Measurements from ENCODE around the gene TAF6. TPM values are rescaled to one million over a fixed set of nuclear protein-coding genes. Genes with fewer than 3 reads are reported as not detected.

Gene TAF6
- total and polyA plus RNA-seq, 5 donors from 2014 or later, result 17.9 to 47.1 (median 23.2) TPM

- Mint-ChIP-seq H3K36me3 (no peaks in the 10 kb centered on the region), H3K9me3 (no peaks in the 10 kb centered on the region), H3K27me3 (no peaks in the 10 kb centered on the region), H3K27ac (peak overlapping the region; percentile 99 to 100 (median 99)), H3K4me1 (peaks cover 0 to 42% (median 23%) of the 10 kb centered on the region in 4 donors), H3K4me3 (peak overlapping the region; percentile 97 to 100 (median 99))
- DNase-seq (no peak), ATAC-seq (ENCODE audit: low read depth in 2 of 2) (no peak)
- Histone ChIP-seq H3K9me3 (ENCODE audit: control insufficient read depth in 2 of 2, low read length in 2 of 2) (no peaks in the 10 kb centered on the region), H3K4me3 (ENCODE audit: low read depth, low read length) (peak overlapping the region; percentile 84), H3K4me1 (ENCODE audit: control insufficient read depth, insufficient read depth, low read length, poor library complexity, severe bottlenecking) (peaks cover 37% of the 10 kb centered on the region), H3K27ac (ENCODE audit: insufficient read depth, low read length, poor library complexity, severe bottlenecking) (peak overlapping the region; percentile 97), H3K36me3 (ENCODE audit: control insufficient read depth, insufficient read depth, low read length) (peaks cover 5% of the 10 kb centered on the region), H3K27me3 (ENCODE audit: control insufficient read depth, insufficient read depth, low read length) (no peaks in the 10 kb centered on the region)
These were observed 7.2 kb upstream of the TAF6 start for GRCh38 chr7:100126239-100126930.

- no peak overlapping the region for H3K27ac ChIP-seq (ENCODE audit: insufficient read depth, low read length, poor library complexity, severe bottlenecking)
These were observed 5.4 kb upstream of the TAF6 start for GRCh38 chr7:100124301-100125230.

GRCh38 chr7:100122568-100122967 lies 3.4 kb upstream of the TAF6 start:
- Mint-ChIP-seq H3K4me1 (peaks cover 0 to 54% (median 28%) of the 10 kb centered on the region in 4 donors), H3K9me3 (no peaks in the 10 kb centered on the region), H3K27ac (peak overlapping the region in 2 of 3 donors; percentile 52 to 82), H3K36me3 (no peaks in the 10 kb centered on the region), H3K4me3 (peak overlapping the region in 2 of 4 donors; percentile 58 to 59), H3K27me3 (peaks cover 5% of the 10 kb centered on the region)
- peaks cover 5% of the 10 kb centered on the region for H3K36me3 ChIP-seq (ENCODE audit: control insufficient read depth, insufficient read depth, low read length)
- no peak overlapping the region for H3K27ac ChIP-seq (ENCODE audit: insufficient read depth, low read length, poor library complexity, severe bottlenecking)
- H3K4me3 ChIP-seq (ENCODE audit: low read depth, low read length), result no peak overlapping the region
- H3K4me1 ChIP-seq (ENCODE audit: control insufficient read depth, insufficient read depth, low read length, poor library complexity, severe bottlenecking), result peaks cover 46% of the 10 kb centered on the region
- ATAC-seq (ENCODE audit: low read depth in 2 of 2) (no peak), DNase-seq (no peak)
- no peaks in the 10 kb centered on the region for H3K27me3 ChIP-seq (ENCODE audit: control insufficient read depth, insufficient read depth, low read length)
- no peaks in the 10 kb centered on the region for H3K9me3 ChIP-seq (ENCODE audit: control insufficient read depth in 2 of 2, low read length in 2 of 2)

More at GRCh38 chr7:100124301-100125230, 5.4 kb upstream of the TAF6 start:
- H3K9me3 Mint-ChIP-seq, result no peaks in the 10 kb centered on the region
- no peak overlapping the region for H3K4me3 ChIP-seq (ENCODE audit: low read depth, low read length)
- H3K36me3 ChIP-seq (ENCODE audit: control insufficient read depth, insufficient read depth, low read length), result peaks cover 5% of the 10 kb centered on the region
- DNase-seq (no peak), ATAC-seq (ENCODE audit: low read depth in 2 of 2) (no peak)
- H3K4me1 ChIP-seq (ENCODE audit: control insufficient read depth, insufficient read depth, low read length, poor library complexity, severe bottlenecking), result peaks cover 46% of the 10 kb centered on the region
- no peaks in the 10 kb centered on the region for H3K36me3 Mint-ChIP-seq
- peaks cover 5% of the 10 kb centered on the region for H3K27me3 Mint-ChIP-seq
- H3K4me3 Mint-ChIP-seq, result peak overlapping the region in 3 of 4 donors; percentile 48 to 100 (median 97)
- no peaks in the 10 kb centered on the region for H3K9me3 ChIP-seq (ENCODE audit: control insufficient read depth in 2 of 2, low read length in 2 of 2)
- H3K4me1 Mint-ChIP-seq, result peaks cover 0 to 50% (median 31%) of the 10 kb centered on the region in 4 donors
- H3K27ac Mint-ChIP-seq, result peak overlapping the region; percentile 10 to 84 (median 33)
- H3K27me3 ChIP-seq (ENCODE audit: control insufficient read depth, insufficient read depth, low read length), result no peaks in the 10 kb centered on the region

GRCh38 chr7:100122067-100122466 lies 2.9 kb upstream of the TAF6 start:
- DNase-seq (no peak), ATAC-seq (ENCODE audit: low read depth in 2 of 2) (no peak)
- no peak overlapping the region for H3K27ac Mint-ChIP-seq
- no peaks in the 10 kb centered on the region for H3K36me3 Mint-ChIP-seq
- Histone ChIP-seq H3K4me3 (ENCODE audit: low read depth, low read length) (no peak overlapping the region), H3K4me1 (ENCODE audit: control insufficient read depth, insufficient read depth, low read length, poor library complexity, severe bottlenecking) (peaks cover 45% of the 10 kb centered on the region), H3K27ac (ENCODE audit: insufficient read depth, low read length, poor library complexity, severe bottlenecking) (no peak overlapping the region), H3K36me3 (ENCODE audit: control insufficient read depth, insufficient read depth, low read length) (peaks cover 5% of the 10 kb centered on the region), H3K27me3 (ENCODE audit: control insufficient read depth, insufficient read depth, low read length) (no peaks in the 10 kb centered on the region), H3K9me3 (ENCODE audit: control insufficient read depth in 2 of 2, low read length in 2 of 2) (no peaks in the 10 kb centered on the region)
- H3K4me1 Mint-ChIP-seq, result peaks cover 0 to 54% (median 28%) of the 10 kb centered on the region in 4 donors
- H3K4me3 Mint-ChIP-seq, result peak overlapping the region in 1 of 4 donors; percentile 51
- H3K27me3 Mint-ChIP-seq, result peaks cover 5% of the 10 kb centered on the region
- H3K9me3 Mint-ChIP-seq, result no peaks in the 10 kb centered on the region

- ATAC-seq (ENCODE audit: low read depth in 2 of 2) (no peak), DNase-seq (no peak)
- peak overlapping the region; percentile 95 to 99 (median 98) for H3K4me3 Mint-ChIP-seq
- peaks cover 0 to 46% (median 23%) of the 10 kb centered on the region in 4 donors for H3K4me1 Mint-ChIP-seq
- peaks cover 5% of the 10 kb centered on the region for H3K27me3 Mint-ChIP-seq
- Histone ChIP-seq H3K4me3 (ENCODE audit: low read depth, low read length) (peak overlapping the region; percentile 95), H3K4me1 (ENCODE audit: control insufficient read depth, insufficient read depth, low read length, poor library complexity, severe bottlenecking) (peaks cover 37% of the 10 kb centered on the region), H3K36me3 (ENCODE audit: control insufficient read depth, insufficient read depth, low read length) (peaks cover 5% of the 10 kb centered on the region), H3K27ac (ENCODE audit: insufficient read depth, low read length, poor library complexity, severe bottlenecking) (peak overlapping the region; percentile 95), H3K27me3 (ENCODE audit: control insufficient read depth, insufficient read depth, low read length) (no peaks in the 10 kb centered on the region), H3K9me3 (ENCODE audit: control insufficient read depth in 2 of 2, low read length in 2 of 2) (no peaks in the 10 kb centered on the region)
- no peaks in the 10 kb centered on the region for H3K36me3 Mint-ChIP-seq
- H3K9me3 Mint-ChIP-seq, result no peaks in the 10 kb centered on the region
- H3K27ac Mint-ChIP-seq, result peak overlapping the region; percentile 97 to 100 (median 98)
These were observed 1.5 kb upstream of the TAF6 start for GRCh38 chr7:100120733-100121036.

GRCh38 chr7:100119970-100120732 lies 993 bp upstream of the TAF6 start:
- peak; percentile 61 to 81 (median 76) for DNase-seq
- H3K9me3 Mint-ChIP-seq, result no peaks in the 10 kb centered on the region
- H3K4me3 Mint-ChIP-seq, result peak overlapping the region; percentile 95 to 99 (median 98)
- Histone ChIP-seq H3K36me3 (ENCODE audit: control insufficient read depth, insufficient read depth, low read length) (peaks cover 5% of the 10 kb centered on the region), H3K4me1 (ENCODE audit: control insufficient read depth, insufficient read depth, low read length, poor library complexity, severe bottlenecking) (peaks cover 33% of the 10 kb centered on the region), H3K27me3 (ENCODE audit: control insufficient read depth, insufficient read depth, low read length) (no peaks in the 10 kb centered on the region), H3K4me3 (ENCODE audit: low read depth, low read length) (peak overlapping the region; percentile 95), H3K27ac (ENCODE audit: insufficient read depth, low read length, poor library complexity, severe bottlenecking) (peak overlapping the region; percentile 95), H3K9me3 (ENCODE audit: control insufficient read depth in 2 of 2, low read length in 2 of 2) (no peaks in the 10 kb centered on the region)
- no peaks in the 10 kb centered on the region for H3K36me3 Mint-ChIP-seq
- H3K4me1 Mint-ChIP-seq, result peaks cover 0 to 41% (median 21%) of the 10 kb centered on the region in 4 donors
- H3K27me3 Mint-ChIP-seq, result peaks cover 5% of the 10 kb centered on the region
- H3K27ac Mint-ChIP-seq, result peak overlapping the region; percentile 97 to 100 (median 98)
- peak; percentile 66 to 69 for ATAC-seq (ENCODE audit: low read depth in 2 of 2)

GRCh38 chr7:100118388-100119071 lies 628 bp downstream of the TAF6 start:
- Mint-ChIP-seq H3K27me3 (peaks cover 5% of the 10 kb centered on the region), H3K4me3 (peak overlapping the region; percentile 95 to 99 (median 98)), H3K4me1 (peaks cover 0 to 29% (median 13%) of the 10 kb centered on the region in 4 donors), H3K36me3 (no peaks in the 10 kb centered on the region), H3K9me3 (no peaks in the 10 kb centered on the region), H3K27ac (peak overlapping the region; percentile 97 to 100 (median 98))
- H3K4me3 ChIP-seq (ENCODE audit: low read depth, low read length), result peak overlapping the region; percentile 95
- H3K4me1 ChIP-seq (ENCODE audit: control insufficient read depth, insufficient read depth, low read length, poor library complexity, severe bottlenecking), result peaks cover 23% of the 10 kb centered on the region
- peaks cover 10% of the 10 kb centered on the region for H3K36me3 ChIP-seq (ENCODE audit: control insufficient read depth, insufficient read depth, low read length)
- DNase-seq, result no peak
- no peaks in the 10 kb centered on the region for H3K9me3 ChIP-seq (ENCODE audit: control insufficient read depth in 2 of 2, low read length in 2 of 2)
- no peak for ATAC-seq (ENCODE audit: low read depth in 2 of 2)
- no peaks in the 10 kb centered on the region for H3K27me3 ChIP-seq (ENCODE audit: control insufficient read depth, insufficient read depth, low read length)
- peak overlapping the region; percentile 95 for H3K27ac ChIP-seq (ENCODE audit: insufficient read depth, low read length, poor library complexity, severe bottlenecking)

All from CD4-positive, CD25-positive, alpha-beta regulatory T cell (primary cell).